GM12873 (cell line): ENCODE measurements around the gene IPMK.

Experiments
- TF ChIP-seq, protein P1 (sequence below): IDR thresholded peaks from 2 replicates; pipeline ENCODE4 v1.5.1; 2012; ENCODE audit warnings: low read depth, mild to moderate bottlenecking, moderate library complexity, low read length, control low read depth; ENCODE audit not compliant: insufficient read depth; ENCODE audit errors: missing control alignments

IPMK gene

DNA sequence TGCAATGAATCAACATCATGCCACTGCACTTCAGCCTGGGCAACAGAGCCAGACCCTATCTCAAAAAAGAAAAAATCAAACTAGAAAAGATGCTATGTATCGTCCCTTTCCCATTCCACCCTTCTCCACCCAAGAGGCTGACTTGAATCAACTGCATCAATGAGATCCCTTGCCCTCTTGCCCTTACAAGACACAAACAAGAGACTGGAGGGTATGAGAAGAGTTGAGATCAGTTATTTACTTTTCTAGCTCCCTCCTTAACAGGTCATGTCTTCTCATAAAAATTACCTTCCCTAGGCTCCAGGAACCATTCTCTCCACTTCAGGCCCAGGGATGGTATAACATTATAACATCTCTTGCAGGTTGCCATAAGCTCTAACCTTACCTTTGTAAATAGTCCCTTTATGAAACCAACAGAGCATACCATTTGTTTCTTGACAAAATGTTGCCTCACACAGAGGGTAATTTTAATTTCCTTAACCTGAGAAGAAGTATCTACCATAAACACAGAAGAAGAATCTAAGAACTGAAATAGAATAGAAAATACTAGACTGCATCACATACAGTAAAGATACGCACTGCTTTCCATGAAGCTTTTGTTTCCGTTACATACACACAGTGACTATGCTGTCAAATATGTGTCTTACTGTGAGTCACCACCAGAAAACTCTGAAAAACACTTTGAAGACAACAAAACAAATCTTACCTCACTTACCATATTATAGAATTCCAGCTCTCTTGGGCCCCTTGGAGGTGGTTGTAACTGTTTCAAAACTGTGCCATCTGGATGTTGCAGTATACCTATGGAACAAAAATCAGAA lies 30.5 kb downstream of the IPMK start:
- TF ChIP-seq, protein P1, sequence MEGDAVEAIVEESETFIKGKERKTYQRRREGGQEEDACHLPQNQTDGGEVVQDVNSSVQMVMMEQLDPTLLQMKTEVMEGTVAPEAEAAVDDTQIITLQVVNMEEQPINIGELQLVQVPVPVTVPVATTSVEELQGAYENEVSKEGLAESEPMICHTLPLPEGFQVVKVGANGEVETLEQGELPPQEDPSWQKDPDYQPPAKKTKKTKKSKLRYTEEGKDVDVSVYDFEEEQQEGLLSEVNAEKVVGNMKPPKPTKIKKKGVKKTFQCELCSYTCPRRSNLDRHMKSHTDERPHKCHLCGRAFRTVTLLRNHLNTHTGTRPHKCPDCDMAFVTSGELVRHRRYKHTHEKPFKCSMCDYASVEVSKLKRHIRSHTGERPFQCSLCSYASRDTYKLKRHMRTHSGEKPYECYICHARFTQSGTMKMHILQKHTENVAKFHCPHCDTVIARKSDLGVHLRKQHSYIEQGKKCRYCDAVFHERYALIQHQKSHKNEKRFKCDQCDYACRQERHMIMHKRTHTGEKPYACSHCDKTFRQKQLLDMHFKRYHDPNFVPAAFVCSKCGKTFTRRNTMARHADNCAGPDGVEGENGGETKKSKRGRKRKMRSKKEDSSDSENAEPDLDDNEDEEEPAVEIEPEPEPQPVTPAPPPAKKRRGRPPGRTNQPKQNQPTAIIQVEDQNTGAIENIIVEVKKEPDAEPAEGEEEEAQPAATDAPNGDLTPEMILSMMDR, result no peak

DNA sequence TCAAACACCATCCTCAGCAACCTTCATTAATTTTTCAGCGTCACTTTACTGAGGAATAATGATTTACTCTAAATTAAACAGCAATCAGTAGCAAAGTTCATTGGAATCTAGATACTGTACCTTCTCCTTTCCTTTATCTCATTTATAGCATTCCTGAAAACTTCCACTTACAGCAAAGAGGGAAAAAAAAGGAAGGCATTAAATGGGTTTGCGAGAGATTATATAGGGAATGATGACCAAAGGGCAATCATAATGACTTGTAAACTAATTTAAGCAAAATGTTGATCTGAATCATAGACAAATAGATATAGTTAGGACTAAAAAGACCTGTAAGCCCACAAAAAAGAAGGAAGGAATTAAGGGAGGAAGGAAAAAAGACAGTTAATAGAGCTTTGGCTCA lies 42.0 kb downstream of the IPMK start:
- TF ChIP-seq, protein P1, result no peak

DNA sequence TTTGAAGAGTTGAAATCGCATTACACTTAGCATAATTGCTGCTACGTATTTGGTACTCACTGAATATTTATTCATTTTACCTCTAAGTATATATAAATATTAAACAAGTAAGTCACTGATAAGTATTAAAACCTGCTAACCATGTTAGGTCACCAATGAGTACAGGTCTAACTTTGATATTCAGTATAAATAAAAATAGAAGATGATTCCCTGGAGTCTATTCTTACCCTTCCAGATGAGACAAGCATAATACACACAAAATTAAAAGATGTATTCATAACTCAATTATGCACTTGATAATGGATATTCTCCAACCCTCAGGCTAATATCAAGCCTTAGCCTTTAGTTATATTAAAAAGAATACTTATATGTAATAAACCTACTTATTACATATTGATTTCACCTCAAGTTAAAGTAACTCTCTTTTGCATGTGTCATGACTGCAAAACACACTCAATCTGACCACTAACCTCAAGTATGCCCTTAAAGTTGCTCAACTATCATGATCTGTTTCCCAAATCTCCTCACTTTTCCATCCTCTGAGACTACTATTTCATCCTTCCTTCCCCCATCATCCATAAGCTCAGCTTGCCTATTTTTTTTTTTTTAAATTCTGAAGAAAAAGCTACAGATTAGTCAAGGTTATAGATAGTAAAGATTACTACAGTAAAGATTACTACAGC lies 46.8 kb downstream of the IPMK start:
- TF ChIP-seq, protein P1, result no peak

DNA sequence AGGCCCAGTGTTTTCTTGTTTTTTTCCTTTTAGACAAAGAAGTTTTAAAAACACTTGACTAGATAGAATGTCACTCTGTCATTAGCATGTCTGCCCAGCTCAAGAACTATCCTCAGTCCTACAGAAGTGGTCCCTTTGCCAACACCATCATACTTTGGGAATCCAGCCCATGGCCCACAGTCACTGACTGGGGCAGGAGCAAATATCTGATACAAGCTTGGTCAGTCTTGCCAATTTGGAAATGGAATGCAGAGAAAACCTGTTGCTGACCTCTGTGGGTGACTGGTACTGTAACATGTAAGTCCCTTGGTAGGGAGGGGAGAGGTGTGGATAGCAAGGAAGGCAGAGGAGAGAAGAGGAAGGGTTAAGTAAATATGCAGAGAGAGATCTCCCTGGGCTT lies 47.8 kb downstream of the IPMK start:
- TF ChIP-seq, protein P1, result no peak

DNA sequence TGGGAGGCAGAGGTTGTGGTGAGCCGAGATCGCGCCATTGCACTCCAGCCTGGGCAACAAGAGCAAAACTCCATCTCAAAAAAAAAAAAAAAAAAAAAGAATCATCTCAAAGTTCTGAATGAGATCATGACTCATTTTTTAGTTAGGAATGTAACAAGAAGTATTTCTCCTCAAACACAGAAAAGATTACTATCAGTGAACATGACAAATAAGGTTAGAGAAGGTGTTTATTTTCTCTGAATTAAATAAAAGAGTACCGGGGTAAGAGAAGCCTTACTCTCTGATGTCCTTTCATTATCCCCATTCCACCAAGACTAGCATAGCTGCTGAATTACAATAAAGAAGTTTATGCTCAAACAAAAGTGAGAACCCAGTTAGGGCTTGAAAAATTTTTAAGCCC lies 50.1 kb downstream of the IPMK start:
- TF ChIP-seq, protein P1, result no peak

DNA sequence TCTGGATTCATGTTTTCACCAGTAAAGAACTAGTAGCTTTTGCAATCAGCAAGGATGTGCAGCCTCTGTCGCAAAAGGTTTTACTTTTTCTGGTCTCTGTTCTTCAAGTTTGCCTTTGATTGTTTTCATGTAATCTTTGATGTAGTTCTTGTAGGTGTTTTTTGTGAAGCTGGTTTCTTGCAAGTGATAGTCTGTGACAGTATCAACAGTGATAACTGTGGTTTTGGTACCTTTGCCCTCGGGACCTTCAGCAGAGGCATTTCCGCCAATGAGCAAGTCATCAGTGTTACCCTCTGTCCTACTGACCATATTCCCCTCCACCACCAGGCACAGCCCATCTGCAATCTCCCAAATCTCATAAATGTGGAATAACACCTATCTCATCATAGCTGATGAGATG lies 55.1 kb downstream of the IPMK start:
- TF ChIP-seq, protein P1, result no peak

DNA sequence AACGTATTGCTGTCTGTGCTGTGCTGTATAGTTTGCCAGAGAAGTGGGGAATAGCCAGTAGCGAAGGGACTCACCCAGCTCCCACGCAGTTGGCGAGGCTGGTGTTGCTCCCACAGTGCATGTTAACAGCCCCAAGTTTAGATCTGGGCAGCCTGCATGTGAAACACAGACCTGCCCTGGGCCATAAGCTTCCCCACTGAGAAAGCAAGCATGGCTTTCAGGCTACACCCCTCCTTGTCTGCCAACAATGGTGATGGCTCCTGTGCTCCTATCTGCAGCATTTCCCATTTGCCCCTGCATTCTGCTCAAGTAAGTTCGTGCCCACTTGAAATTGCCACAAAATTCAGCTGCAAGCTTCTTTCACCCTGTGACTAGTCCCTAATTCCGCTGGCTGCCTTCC lies 57.5 kb downstream of the IPMK start:
- TF ChIP-seq, protein P1, result no peak
